OCI-LY7 (cell line): Measurements from ENCODE around the gene SEMA4B.

Experiments used
- CTCF ChIP-seq: fragments of 200-600 bp; sonication (generic); conservative IDR thresholded peaks from 2 replicates; pipeline ENCODE4 v1.5.1; 2014; ENCODE audit warnings: mild to moderate bottlenecking, antibody characterized with exemption, low read length, moderate library complexity, mixed read lengths
- EZH2phosphoT487 ChIP-seq: fragments of 200-600 bp; sonication (generic); IDR thresholded peaks from 2 replicates; pipeline ENCODE4 v1.6.1; 2018; ENCODE audit warnings: low read depth, borderline replicate concordance, mild to moderate bottlenecking, mixed run types, antibody characterized with exemption, low read length, moderate library complexity, mixed read lengths

- TF ChIP-seq CTCF: no peak
- no peak for TF ChIP-seq EZH2phosphoT487
These were observed 65.4 kb downstream of the SEMA4B start for GRCh38 chr15:90266485-90266884.
